B cell (primary cell): Measurements from ENCODE around the gene ACTN1. TPM values are rescaled to one million over a fixed set of nuclear protein-coding genes. Genes with fewer than 3 reads are reported as not detected.

Experiments used
- ATAC-seq: fragments of 200-7000 bp; cut with Tn5 transposase; one replicate; pipeline ENCODE4 v1.10.0; 2021; ENCODE audit warnings: low read depth, mild to moderate bottlenecking, moderate number of reproducible peaks, moderate library complexity
- CTCF ChIA-PET: fragments of 350-600 bp; sonication (Branson Sonifier 250); formaldehyde crosslinking; loops from one replicate; lab custom pipeline; 2021; ENCODE audit warnings: antibody characterized with exemption, inconsistent platforms; lab: Charles Lee
- POLR2A ChIA-PET: fragments of 350-600 bp; sonication (Branson Sonifier 250); formaldehyde crosslinking; loops from one replicate; lab custom pipeline; 2021; ENCODE audit warnings: antibody characterized with exemption; lab: Charles Lee
- DNase-seq: peaks from one replicate; pipeline ENCODE4 v3.0.0; 2013
- H2AFZ ChIP-seq: 2 replicates; pipeline ENCODE4 v1.6.1; 2012; ENCODE audit warnings: mild to moderate bottlenecking, low read depth, low read length; ENCODE audit not compliant: insufficient read depth, poor library complexity, severe bottlenecking
- H3K27ac ChIP-seq, 2 donors: 1 replicate in 1 of 2; 2 replicates in 1 of 2; pipeline ENCODE4 v1.5.1; 2012 to 2013; ENCODE audit warnings: low read length in 2 of 2, mild to moderate bottlenecking in 2 of 2, moderate library complexity in 1 of 2
- H3K27me3 ChIP-seq, 4 experiments: fragments of 200-600 bp in 1 of 4; sonication (generic) in 1 of 4; replicated peaks in 1 of 4; 1 replicate in 2 of 4; 2 replicates in 2 of 4; pipeline versions ENCODE4 v1.6.1 to v1.7.0; 2013 to 2016; ENCODE audit warnings: low read length in 3 of 4, mild to moderate bottlenecking in 2 of 4, mixed read lengths in 1 of 4, moderate library complexity in 1 of 4; ENCODE audit not compliant: insufficient read depth in 4 of 4, control insufficient read depth in 3 of 4; ENCODE audit errors: control extremely low read depth in 1 of 4
- H3K36me3 ChIP-seq, 2 experiments: replicated peaks in 1 of 2; 1 replicate in 1 of 2; 2 replicates in 1 of 2; pipeline versions ENCODE4 v1.6.1 to v1.7.1; 2013; ENCODE audit warnings: low read length in 1 of 2; ENCODE audit not compliant: insufficient read depth in 2 of 2, control insufficient read depth in 1 of 2; ENCODE audit errors: control extremely low read depth in 1 of 2, extremely low read depth in 1 of 2
- H3K4me1 ChIP-seq, 2 donors: fragments of 200-600 bp in 1 of 2; sonication (generic) in 1 of 2; 1 replicate in 1 of 2; 2 replicates in 1 of 2; pipeline versions ENCODE4 v1.5.1 to v1.6.1; 2013 to 2017; ENCODE audit warnings: low read length in 2 of 2; ENCODE audit not compliant: control insufficient read depth in 2 of 2, insufficient read depth in 2 of 2
- H3K4me2 ChIP-seq: replicated peaks from 2 replicates; pipeline ENCODE3; 2012; ENCODE audit warnings: mild to moderate bottlenecking, low read depth, low read length; ENCODE audit not compliant: poor library complexity, severe bottlenecking
- H3K4me3 ChIP-seq, 5 experiments: fragments of 200-600 bp in 1 of 5; sonication (generic) in 1 of 5; 1 replicate in 3 of 5; 2 replicates in 2 of 5; pipeline versions ENCODE4 v1.5.1 to v1.7.0; 2011 to 2016; ENCODE audit warnings: low read length in 4 of 5, mild to moderate bottlenecking in 4 of 5, low read depth in 2 of 5, control low read depth in 1 of 5, moderate library complexity in 1 of 5; ENCODE audit not compliant: insufficient read depth in 1 of 5; ENCODE audit errors: control extremely low read depth in 1 of 5, extremely low read depth in 1 of 5
- H3K79me2 ChIP-seq: fragments of 200-600 bp; sonication (generic); one replicate; pipeline ENCODE4 v1.6.0; 2016; ENCODE audit warnings: low read length; ENCODE audit not compliant: control insufficient read depth, insufficient read depth
- H3K9ac ChIP-seq: fragments of 200-600 bp; sonication (generic); 2 replicates; pipeline ENCODE4 v1.6.1; 2017; ENCODE audit warnings: mild to moderate bottlenecking, low read length, moderate library complexity
- H3K9me3 ChIP-seq, 3 donors: one replicate each; pipeline versions ENCODE4 v1.6.1 to v1.7.1; 2013; ENCODE audit warnings: low read length in 2 of 3; ENCODE audit not compliant: control insufficient read depth in 2 of 3, insufficient read depth in 1 of 3; ENCODE audit errors: control extremely low read depth in 1 of 3
- H4K20me1 ChIP-seq: 2 replicates; pipeline ENCODE4 v1.6.0; 2012; ENCODE audit warnings: mild to moderate bottlenecking, low read length; ENCODE audit not compliant: insufficient read depth, control insufficient read depth, poor library complexity, severe bottlenecking
- H3K27ac Mint-ChIP-seq: one replicate; pipeline ENCODE4 v1.8.0; 2021; ENCODE audit warnings: mixed read lengths
- H3K27me3 Mint-ChIP-seq: one replicate; pipeline ENCODE4 v1.8.0; 2021; ENCODE audit warnings: mixed read lengths
- H3K4me1 Mint-ChIP-seq: one replicate; pipeline ENCODE4 v1.8.0; 2021; ENCODE audit warnings: mixed read lengths
- H3K4me3 Mint-ChIP-seq: one replicate; pipeline ENCODE4 v1.8.0; 2021; ENCODE audit warnings: mixed read lengths
- H3K9me3 Mint-ChIP-seq: one replicate; pipeline ENCODE4 v1.8.0; 2022; ENCODE audit warnings: mixed read lengths; ENCODE audit not compliant: insufficient read depth
- EZH2 ChIP-seq: IDR thresholded peaks from 2 replicates; pipeline ENCODE4 v1.6.1; 2012; ENCODE audit warnings: borderline replicate concordance, low read depth, mild to moderate bottlenecking, moderate library complexity, low read length; ENCODE audit not compliant: insufficient read depth, poor library complexity, severe bottlenecking
- WGBS: methylation state at CpG from one replicate; pipeline ENCODE4 v1.1.5; 2013; ENCODE audit warnings: missing lambda C conversion rate; ENCODE audit not compliant: insufficient coverage; 5-methylcytosine and 5-hydroxymethylcytosine counted together
- intact Hi-C: fragments of 100-400 bp; cut with micrococcal nuclease; formaldehyde crosslinking; loops from one replicate; pipeline ENCODE4 v1.10.0; 2022
- polyA plus RNA-seq: library from polyadenylated mRNA; depleted of rRNA; stranded (reverse); fragments of >200 nt; gene quantifications from 2 replicates; pipeline ENCODE4 v1.2.3, GENCODE V29; 2012
- total RNA-seq, 2 donors: library from RNA; stranded (reverse); fragments of 120-200 nt in 1 of 2; gene quantifications; 1 replicate in 1 of 2; 2 replicates in 1 of 2; pipeline versions ENCODE4 v1.2.3 to v1.2.4, GENCODE V29; 2013 to 2022
- TF ChIP-seq, protein P1 (sequence below): fragments of 200-600 bp; IDR thresholded peaks from one replicate; pipeline ENCODE4 v1.8.0; 2022; ENCODE audit warnings: antibody characterized with exemption, mild to moderate bottlenecking

The ACTN1 gene
- total and polyA plus RNA-seq, 2 donors (not counting 1 experiment from before 2014, with no cell fraction given): 0.74 to 0.89 TPM

DNA sequence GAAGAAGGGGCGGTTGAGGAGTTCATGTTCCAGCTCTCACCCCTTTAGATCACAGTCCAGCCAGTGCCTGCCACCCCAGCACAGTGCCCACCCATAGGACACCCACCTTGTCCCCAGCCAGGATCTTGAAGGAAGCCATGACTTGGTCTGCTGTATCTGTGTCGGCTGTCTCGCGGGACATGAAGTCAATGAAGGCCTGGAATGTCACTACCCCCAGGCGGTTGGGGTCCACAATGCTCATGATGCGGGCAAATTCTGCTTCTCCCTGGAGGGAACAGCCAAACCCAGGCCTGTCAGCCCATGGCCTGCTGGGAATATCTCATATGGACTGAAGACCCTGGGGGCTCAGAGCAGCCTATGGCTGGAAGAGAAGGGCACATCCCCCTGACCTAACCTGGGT, 102.1 kb downstream of the ACTN1 start:
- WGBS: 100% methylated on average over 6 of the region's 6 CpGs
- no peaks in the 10 kb centered on the region for H3K27me3 ChIP-seq
- DNase-seq (no peak), ATAC-seq (no peak)
- no peak overlapping the region for H3K4me3 Mint-ChIP-seq
- no peaks in the 10 kb centered on the region for H3K4me1 Mint-ChIP-seq
- H3K9ac ChIP-seq: no peak overlapping the region
- no peak overlapping the region for H2AFZ ChIP-seq
- no peak overlapping the region for H3K4me3 ChIP-seq
- H3K27me3 Mint-ChIP-seq: no peaks in the 10 kb centered on the region
- no peaks in the 10 kb centered on the region for H3K4me1 ChIP-seq
- no peak overlapping the region for H3K27ac ChIP-seq
- H3K9me3 Mint-ChIP-seq: no peaks in the 10 kb centered on the region
- H3K79me2 ChIP-seq: no peaks in the 10 kb centered on the region
- intact Hi-C loops: no loop called here
- TF ChIP-seq EZH2: no peak
- TF ChIP-seq, protein P1, sequence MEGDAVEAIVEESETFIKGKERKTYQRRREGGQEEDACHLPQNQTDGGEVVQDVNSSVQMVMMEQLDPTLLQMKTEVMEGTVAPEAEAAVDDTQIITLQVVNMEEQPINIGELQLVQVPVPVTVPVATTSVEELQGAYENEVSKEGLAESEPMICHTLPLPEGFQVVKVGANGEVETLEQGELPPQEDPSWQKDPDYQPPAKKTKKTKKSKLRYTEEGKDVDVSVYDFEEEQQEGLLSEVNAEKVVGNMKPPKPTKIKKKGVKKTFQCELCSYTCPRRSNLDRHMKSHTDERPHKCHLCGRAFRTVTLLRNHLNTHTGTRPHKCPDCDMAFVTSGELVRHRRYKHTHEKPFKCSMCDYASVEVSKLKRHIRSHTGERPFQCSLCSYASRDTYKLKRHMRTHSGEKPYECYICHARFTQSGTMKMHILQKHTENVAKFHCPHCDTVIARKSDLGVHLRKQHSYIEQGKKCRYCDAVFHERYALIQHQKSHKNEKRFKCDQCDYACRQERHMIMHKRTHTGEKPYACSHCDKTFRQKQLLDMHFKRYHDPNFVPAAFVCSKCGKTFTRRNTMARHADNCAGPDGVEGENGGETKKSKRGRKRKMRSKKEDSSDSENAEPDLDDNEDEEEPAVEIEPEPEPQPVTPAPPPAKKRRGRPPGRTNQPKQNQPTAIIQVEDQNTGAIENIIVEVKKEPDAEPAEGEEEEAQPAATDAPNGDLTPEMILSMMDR: no peak
- H3K36me3 ChIP-seq: no peaks in the 10 kb centered on the region
- no peaks in the 10 kb centered on the region for H3K9me3 ChIP-seq
- no peak overlapping the region for H3K4me2 ChIP-seq
- POLR2A ChIA-PET: no interaction called here
- no peak overlapping the region for H3K27ac Mint-ChIP-seq
- CTCF ChIA-PET: no interaction called here
- H4K20me1 ChIP-seq: no peaks in the 10 kb centered on the region

DNA sequence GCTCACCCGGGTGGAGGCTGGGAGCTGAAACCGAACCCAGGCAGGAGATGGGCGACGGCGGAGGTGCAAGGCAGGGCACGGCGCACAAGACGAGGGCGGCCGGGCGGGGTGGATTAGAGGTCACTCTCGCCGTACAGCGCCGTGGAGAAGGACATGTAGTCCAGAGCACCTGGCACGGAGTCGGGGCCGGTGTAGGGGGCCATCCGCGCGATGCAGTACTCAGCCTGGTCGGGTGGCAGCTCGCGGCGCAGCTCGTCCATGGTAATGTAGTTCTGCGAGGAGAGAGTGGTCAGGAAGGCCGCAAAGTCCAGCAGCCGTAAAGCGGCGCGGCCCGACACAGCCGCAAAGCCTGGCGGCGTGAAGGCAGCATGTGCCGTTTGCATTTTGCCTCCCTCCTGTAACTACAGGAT, 104.4 kb downstream of the ACTN1 start:
- intact Hi-C loops: no loop called here
- Histone ChIP-seq H4K20me1 (no peaks in the 10 kb centered on the region), H3K4me2 (no peak overlapping the region), H2AFZ (no peak overlapping the region), H3K36me3 (no peaks in the 10 kb centered on the region), H3K9ac (no peak overlapping the region), H3K27me3 (no peaks in the 10 kb centered on the region), H3K27ac (no peak overlapping the region), H3K79me2 (no peaks in the 10 kb centered on the region), H3K4me1 (no peaks in the 10 kb centered on the region), H3K4me3 (no peak overlapping the region), H3K9me3 (no peaks in the 10 kb centered on the region)
- no peak for TF ChIP-seq EZH2
- TF ChIP-seq, protein P1: no peak
- ChIA-PET CTCF (interaction anchor here (1.2 kb wide), 1 partner anchor 31 kb away, joined by 3 read pairs; no protein-coding TSS in a partner anchor), POLR2A (no interaction called here)
- no peak overlapping the region for H3K27ac Mint-ChIP-seq
- no peak overlapping the region for H3K4me3 Mint-ChIP-seq
- no peaks in the 10 kb centered on the region for H3K4me1 Mint-ChIP-seq
- whole genome bisulfite sequencing: 95% methylated on average over 37 of the region's 37 CpGs
- H3K9me3 Mint-ChIP-seq: no peaks in the 10 kb centered on the region
- peak; percentile 28 for DNase-seq
- no peaks in the 10 kb centered on the region for H3K27me3 Mint-ChIP-seq
- ATAC-seq: no peak
